ENCODE results near the gene TBL2.
"Not testable (repeated sequence)": the region's sequence is repeated elsewhere in the genome, so short reads cannot be mapped to it uniquely, and the experiment has no call there.

Gene TBL2

DNA sequence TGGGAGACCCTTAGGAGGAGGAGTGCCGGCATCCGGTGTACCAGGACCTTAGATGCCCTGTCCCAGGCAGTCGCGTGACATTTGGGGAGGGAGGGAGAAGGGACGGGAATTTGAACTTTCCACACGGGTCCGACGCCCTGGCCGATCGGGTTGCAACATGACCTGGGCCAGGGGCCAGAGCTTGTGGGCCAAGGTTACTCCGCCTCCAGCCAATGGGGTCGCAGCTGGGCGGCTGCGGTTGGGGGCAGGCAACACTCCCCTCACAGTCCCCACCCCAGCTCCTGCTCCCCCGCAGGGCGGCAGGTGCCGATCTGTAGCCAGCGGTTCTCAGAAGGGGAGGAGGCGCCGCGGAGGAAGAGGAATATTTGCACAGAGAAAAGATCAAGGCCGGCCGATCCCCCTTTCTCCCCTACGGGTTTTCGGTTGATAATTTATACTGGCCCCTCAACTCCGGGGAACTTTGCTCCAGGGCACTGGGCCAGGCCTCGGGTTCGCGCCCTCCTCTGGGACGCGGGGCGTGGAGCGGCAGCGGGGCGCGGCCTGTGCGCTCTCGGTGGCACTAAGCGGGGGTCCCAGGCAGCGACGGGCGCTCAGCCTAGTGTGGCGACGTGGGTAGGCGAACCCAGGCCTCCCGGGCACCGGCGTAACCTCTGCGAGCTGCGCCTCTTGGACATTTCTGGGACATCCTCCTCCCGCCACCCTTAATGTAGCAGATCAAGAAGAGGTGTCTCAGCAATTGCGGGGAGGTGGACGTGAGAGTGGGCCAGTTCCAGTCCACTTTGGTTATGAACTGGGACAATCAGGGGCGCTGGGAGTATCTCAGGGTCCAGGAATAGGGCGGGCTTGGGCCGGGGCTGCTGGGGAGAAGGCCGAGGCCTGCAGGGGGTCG, 44.8 kb upstream of the TBL2 start:
- DNase-seq (ENCODE audit: low spot score) = no peak
- TF ChIP-seq, protein P1, sequence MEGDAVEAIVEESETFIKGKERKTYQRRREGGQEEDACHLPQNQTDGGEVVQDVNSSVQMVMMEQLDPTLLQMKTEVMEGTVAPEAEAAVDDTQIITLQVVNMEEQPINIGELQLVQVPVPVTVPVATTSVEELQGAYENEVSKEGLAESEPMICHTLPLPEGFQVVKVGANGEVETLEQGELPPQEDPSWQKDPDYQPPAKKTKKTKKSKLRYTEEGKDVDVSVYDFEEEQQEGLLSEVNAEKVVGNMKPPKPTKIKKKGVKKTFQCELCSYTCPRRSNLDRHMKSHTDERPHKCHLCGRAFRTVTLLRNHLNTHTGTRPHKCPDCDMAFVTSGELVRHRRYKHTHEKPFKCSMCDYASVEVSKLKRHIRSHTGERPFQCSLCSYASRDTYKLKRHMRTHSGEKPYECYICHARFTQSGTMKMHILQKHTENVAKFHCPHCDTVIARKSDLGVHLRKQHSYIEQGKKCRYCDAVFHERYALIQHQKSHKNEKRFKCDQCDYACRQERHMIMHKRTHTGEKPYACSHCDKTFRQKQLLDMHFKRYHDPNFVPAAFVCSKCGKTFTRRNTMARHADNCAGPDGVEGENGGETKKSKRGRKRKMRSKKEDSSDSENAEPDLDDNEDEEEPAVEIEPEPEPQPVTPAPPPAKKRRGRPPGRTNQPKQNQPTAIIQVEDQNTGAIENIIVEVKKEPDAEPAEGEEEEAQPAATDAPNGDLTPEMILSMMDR (IDR thresholded peaks at IDR 0.05; ENCODE audit: extremely low read depth, insufficient read depth, missing control alignments) = no peak

DNA sequence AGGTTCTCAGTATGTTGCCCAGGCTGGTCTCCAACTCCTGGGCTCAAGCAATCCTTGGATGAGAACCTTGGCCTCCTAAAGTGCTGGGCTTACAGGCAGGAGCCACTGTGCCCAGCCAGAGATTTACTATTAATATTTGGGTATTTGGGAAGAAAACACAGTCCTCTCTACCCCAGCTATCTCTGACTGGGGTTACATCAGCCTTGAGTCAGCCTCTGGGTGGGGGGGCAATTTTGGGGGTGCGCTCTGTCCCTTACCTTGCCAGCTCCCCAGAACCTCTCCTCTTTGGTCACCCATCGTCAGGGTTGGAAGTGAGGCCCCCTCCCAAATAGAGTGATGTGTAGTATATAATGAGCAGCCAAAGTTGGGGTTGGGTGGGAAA, 44.1 kb upstream of the TBL2 start:
- in situ Hi-C loops (cut with MboI; ENCODE audit: low pct_unique_long_range_greater_than_20kb, low sequenced_read_pairs, unreplicated experiment) = loop anchor here (25.0 kb wide), 1 partner anchor 240 kb away; the partner anchor contains the start of gene TMEM270
- TF ChIP-seq, protein P1 (IDR thresholded peaks at IDR 0.05; ENCODE audit: extremely low read depth, insufficient read depth, missing control alignments) = no peak
- DNase-seq (ENCODE audit: low spot score) = no peak

More for the DNA sequence above, 44.8 kb upstream of the TBL2 start:
- in situ Hi-C loops (cut with MboI; ENCODE audit: low pct_unique_long_range_greater_than_20kb, low sequenced_read_pairs, unreplicated experiment) = loop anchor here (25.0 kb wide), 1 partner anchor 239 kb away; the partner anchor contains the start of gene TMEM270

DNA sequence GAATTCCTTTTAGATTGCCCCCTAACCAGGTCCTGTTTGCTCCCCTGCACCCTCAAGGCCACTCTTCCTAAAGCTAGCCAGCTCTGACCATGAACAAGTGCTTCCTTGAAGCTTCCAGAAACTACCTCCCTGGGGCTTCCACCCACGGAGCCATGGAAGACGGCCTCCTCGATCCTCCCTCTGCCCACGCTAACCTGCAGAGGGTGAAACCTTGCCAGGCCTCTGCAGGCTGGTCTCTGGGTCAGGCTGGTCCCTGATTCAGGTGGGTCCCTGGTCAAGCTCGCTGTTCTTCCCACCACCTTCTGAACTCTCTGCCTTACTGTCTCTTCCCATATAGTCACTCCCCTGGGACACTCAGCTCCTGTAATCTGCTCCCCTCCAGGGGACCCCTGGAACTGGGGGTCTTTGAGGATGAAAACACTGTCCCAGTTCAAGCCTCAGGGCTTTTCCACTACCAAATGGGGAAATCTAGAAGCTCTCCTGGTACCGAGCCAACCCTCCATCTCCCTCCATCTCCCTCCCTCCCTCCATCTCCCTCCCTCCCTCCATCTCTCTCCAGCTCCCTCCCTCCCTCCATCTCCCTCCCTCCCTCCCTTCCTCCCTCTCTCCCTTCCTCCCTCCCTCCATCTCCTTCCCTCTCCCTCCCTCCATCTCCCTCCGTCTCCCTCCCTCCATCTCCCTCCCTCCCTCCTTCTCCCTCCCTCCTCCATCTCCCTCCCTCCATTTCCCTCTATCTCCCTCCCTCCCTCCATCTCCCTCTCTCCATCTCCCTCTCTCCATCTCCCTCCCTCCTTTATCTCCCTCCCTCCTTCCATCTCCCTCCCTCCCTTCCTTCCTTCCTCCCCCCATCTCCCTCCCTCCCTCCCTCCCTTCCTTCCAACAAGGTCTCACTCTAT, 43.0 kb upstream of the TBL2 start:
- in situ Hi-C loops (cut with MboI; ENCODE audit: low pct_unique_long_range_greater_than_20kb, low sequenced_read_pairs, unreplicated experiment) = loop anchor here (25.0 kb wide), 1 partner anchor 241 kb away; the partner anchor contains the start of gene TMEM270
- DNase-seq (ENCODE audit: low spot score) = no peak
- TF ChIP-seq, protein P1 (IDR thresholded peaks at IDR 0.05; ENCODE audit: extremely low read depth, insufficient read depth, missing control alignments) = no peak

DNA sequence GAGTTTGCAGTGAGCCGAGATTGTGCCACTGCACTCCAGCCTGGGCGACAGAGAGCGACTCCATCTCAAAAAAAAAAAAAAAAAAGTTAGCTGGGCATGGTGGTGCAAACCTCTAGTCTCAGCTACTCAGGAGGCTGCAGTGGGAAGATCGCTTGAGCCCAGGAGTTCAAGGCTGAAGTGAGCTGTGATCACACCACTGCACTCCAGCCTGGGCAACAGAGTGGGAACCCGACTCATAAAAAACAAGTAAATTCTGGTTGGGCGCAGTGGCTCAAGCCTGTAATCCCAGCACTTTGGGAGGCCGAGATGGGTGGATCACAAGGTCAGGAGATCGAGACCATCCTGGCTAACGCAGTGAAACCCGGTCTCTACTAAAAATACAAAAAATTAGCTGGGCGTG, 41.0 kb upstream of the TBL2 start:
- DNase-seq (ENCODE audit: low spot score) = not testable (repeated sequence)
- in situ Hi-C loops (cut with MboI; ENCODE audit: low pct_unique_long_range_greater_than_20kb, low sequenced_read_pairs, unreplicated experiment) = loop anchor here (10.0 to 25.0 kb wide), 2 partner anchors 115 to 243 kb away; partner anchors contain the start of genes ABHD11 and TMEM270

DNA sequence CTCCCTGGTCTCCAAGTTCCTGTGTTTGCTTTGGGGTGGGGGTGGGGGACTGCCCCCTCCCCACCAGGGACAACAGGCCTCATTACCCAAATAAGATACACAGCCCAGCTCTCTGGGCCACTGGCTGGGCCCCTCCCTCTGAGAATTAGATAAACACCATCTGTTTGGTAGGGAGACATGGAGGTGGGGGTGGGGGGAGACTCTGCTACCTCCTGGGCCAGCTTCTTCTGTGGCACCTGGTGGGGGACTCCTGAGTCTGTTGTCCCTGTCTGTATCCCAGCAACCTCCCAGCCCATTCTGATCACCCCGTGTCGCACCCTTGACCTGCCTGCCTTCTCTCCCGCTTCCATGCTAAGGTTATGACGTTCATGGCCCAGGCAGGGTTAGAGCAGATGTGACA, 40.2 kb upstream of the TBL2 start:
- TF ChIP-seq, protein P1 (IDR thresholded peaks at IDR 0.05; ENCODE audit: extremely low read depth, insufficient read depth, missing control alignments) = no peak
- in situ Hi-C loops (cut with MboI; ENCODE audit: low pct_unique_long_range_greater_than_20kb, low sequenced_read_pairs, unreplicated experiment) = loop anchor here (10.0 to 25.0 kb wide), 2 partner anchors 116 to 244 kb away; partner anchors contain the start of genes ABHD11 and TMEM270
- DNase-seq (ENCODE audit: low spot score) = no peak

DNA sequence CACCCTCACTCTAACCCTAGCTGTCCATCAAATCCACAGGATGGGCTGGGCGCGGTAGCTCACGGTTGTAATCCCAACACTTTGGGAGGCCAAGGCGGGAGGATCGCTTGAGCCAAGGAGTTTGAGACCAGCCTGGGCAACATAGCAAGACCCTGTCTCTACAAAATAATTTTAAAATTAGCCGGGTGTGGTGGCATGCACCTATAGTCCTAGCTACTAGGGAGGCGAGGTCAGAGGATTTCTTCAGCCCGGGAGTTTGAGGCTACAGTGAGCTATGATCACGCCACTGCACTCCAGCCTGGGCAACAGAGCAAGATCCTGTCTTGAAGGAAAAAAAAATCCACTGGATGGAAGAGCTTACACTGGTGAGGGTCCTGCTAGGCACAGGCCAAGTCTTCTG, 39.1 kb upstream of the TBL2 start:
- not testable (repeated sequence) for DNase-seq (ENCODE audit: low spot score)
- in situ Hi-C loops (cut with MboI; ENCODE audit: low pct_unique_long_range_greater_than_20kb, low sequenced_read_pairs, unreplicated experiment) = loop anchor here (10.0 to 25.0 kb wide), 2 partner anchors 117 to 245 kb away; partner anchors contain the start of genes ABHD11 and TMEM270

DNA sequence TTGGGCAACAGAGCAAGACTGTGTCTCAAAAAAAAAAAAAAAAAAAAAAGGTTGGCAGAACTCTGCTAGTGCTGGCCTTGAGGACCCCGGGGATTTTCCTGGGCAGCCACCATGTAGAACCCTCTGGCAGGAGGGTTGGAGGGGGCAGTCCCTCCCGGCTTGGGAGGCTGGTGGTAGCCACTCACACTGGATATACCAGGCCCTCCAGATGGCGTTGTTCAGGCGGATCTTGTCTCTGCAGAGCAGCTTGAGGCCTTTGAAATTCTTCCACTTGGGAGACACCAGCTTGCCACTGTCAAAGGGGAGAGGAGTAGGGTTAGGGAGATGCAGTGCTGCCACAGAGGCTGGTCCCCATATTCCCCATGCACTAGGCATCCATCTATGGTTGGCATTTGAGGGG, 37.5 kb upstream of the TBL2 start:
- no peak for DNase-seq (ENCODE audit: low spot score)
- in situ Hi-C loops (cut with MboI; ENCODE audit: low pct_unique_long_range_greater_than_20kb, low sequenced_read_pairs, unreplicated experiment) = loop anchor here (10.0 to 25.0 kb wide), 2 partner anchors 119 to 246 kb away; partner anchors contain the start of genes ABHD11 and TMEM270

DNA sequence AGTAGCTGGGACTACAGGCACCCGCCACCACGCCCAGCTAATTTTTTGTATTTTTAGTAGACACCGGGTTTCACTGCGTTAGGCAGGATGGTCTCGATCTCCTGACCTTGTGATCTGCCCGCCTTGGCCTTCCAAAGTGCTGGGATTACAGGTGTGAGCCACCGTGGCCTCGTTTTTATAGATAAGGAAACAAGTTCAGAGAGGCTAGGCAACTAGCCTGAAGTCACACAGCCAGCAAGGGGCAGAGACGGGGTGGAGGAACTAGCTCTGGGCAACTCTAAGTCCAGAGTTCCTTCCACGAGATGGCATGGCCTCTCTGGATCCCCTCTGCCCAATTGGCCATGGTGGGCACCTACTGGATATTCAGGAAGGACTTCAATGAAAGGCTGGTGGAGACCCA, 36.6 kb upstream of the TBL2 start:
- not testable (repeated sequence) for DNase-seq (ENCODE audit: low spot score)
- in situ Hi-C loops (cut with MboI; ENCODE audit: low pct_unique_long_range_greater_than_20kb, low sequenced_read_pairs, unreplicated experiment) = loop anchor here (10.0 to 25.0 kb wide), 2 partner anchors 120 to 247 kb away; partner anchors contain the start of genes ABHD11 and TMEM270

More for the DNA sequence above, 37.5 kb upstream of the TBL2 start:
- TF ChIP-seq, protein P1 (IDR thresholded peaks at IDR 0.05; ENCODE audit: extremely low read depth, insufficient read depth, missing control alignments) = no peak

Measured in GM13977 (cell line).